DOHH2 (cell line): ENCODE results near the gene SLC22A31.

Experiments used
- H3F3A ChIP-seq: fragments of 200-600 bp; sonication (generic), shearing (Covaris generic); 2 replicates; pipeline ENCODE4 v1.6.0; 2016; ENCODE audit warnings: antibody characterized with exemption, mild to moderate bottlenecking; ENCODE audit not compliant: control insufficient read depth, insufficient read depth
- H3K27ac ChIP-seq: fragments of 200-600 bp; sonication (generic); 2 replicates; pipeline ENCODE4 v1.5.1; 2014; ENCODE audit warnings: low read depth, mild to moderate bottlenecking, low read length, moderate library complexity
- H3K27me3 ChIP-seq: fragments of 200-600 bp; sonication (generic); 2 replicates; pipeline ENCODE4 v1.6.1; 2014; ENCODE audit warnings: mild to moderate bottlenecking, low read length, mixed read lengths; ENCODE audit not compliant: control insufficient read depth
- H3K36me3 ChIP-seq: fragments of 200-600 bp; sonication (generic); 2 replicates; pipeline ENCODE4 v1.6.1; 2014; ENCODE audit warnings: mild to moderate bottlenecking, low read length, moderate library complexity, mixed read lengths; ENCODE audit not compliant: control insufficient read depth
- H3K4me1 ChIP-seq: fragments of 200-600 bp; sonication (generic); 2 replicates; pipeline ENCODE4 v1.6.1; 2014; ENCODE audit warnings: mild to moderate bottlenecking, low read length, mixed read lengths; ENCODE audit not compliant: control insufficient read depth
- H3K4me2 ChIP-seq: fragments of 200-600 bp; sonication (generic); 2 replicates; pipeline ENCODE4 v1.6.0; 2014; ENCODE audit warnings: mild to moderate bottlenecking, low read length, moderate library complexity
- H3K4me3 ChIP-seq: fragments of 200-600 bp; sonication (generic); 2 replicates; pipeline ENCODE4 v1.5.1; 2014; ENCODE audit warnings: mild to moderate bottlenecking, low read length, mixed read lengths
- H3K79me2 ChIP-seq: fragments of 200-600 bp; sonication (generic); 2 replicates; pipeline ENCODE4 v1.6.1; 2014; ENCODE audit warnings: mild to moderate bottlenecking, low read length, mixed read lengths; ENCODE audit not compliant: control insufficient read depth
- H3K9me2 ChIP-seq: fragments of 200-600 bp; sonication (generic); replicated peaks from 2 replicates; pipeline ENCODE4 v1.6.1; 2014; ENCODE audit warnings: mild to moderate bottlenecking, low read length, mixed read lengths; ENCODE audit not compliant: control insufficient read depth
- H3K9me3 ChIP-seq: fragments of 200-600 bp; sonication (generic); 2 replicates; pipeline ENCODE4 v1.6.1; 2014; ENCODE audit warnings: antibody characterized with exemption, low read length, mixed read lengths; ENCODE audit not compliant: control insufficient read depth, insufficient read depth
- H4K20me1 ChIP-seq: fragments of 200-600 bp; sonication (generic); 2 replicates; pipeline ENCODE4 v1.6.0; 2014; ENCODE audit warnings: low read depth, mild to moderate bottlenecking, antibody characterized with exemption, low read length, moderate library complexity; ENCODE audit not compliant: control insufficient read depth, insufficient read depth
- CTCF ChIP-seq: fragments of 200-600 bp; sonication (generic); IDR thresholded peaks from one replicate; pipeline ENCODE4 v1.5.1; 2014; ENCODE audit warnings: antibody characterized with exemption, mild to moderate bottlenecking, low read depth, low read length; ENCODE audit not compliant: poor library complexity, severe bottlenecking
- EZH2phosphoT487 ChIP-seq: fragments of 200-600 bp; sonication (generic); IDR thresholded peaks from 2 replicates; pipeline ENCODE4 v1.6.1; 2017; ENCODE audit warnings: borderline replicate concordance, mild to moderate bottlenecking, antibody characterized with exemption, low read length, moderate library complexity, mixed read lengths

Gene SLC22A31

GRCh38 chr16:89184677-89184932 lies 15.7 kb downstream of the SLC22A31 start:
- no peak overlapping the region for H3K4me2 ChIP-seq
- H3K4me1 ChIP-seq, result no peaks in the 10 kb centered on the region
- no peak overlapping the region for H3K27ac ChIP-seq
- H4K20me1 ChIP-seq, result no peaks in the 10 kb centered on the region
- peaks cover 12% of the 10 kb centered on the region for H3F3A ChIP-seq
- H3K27me3 ChIP-seq, result no peaks in the 10 kb centered on the region
- no peaks in the 10 kb centered on the region for H3K79me2 ChIP-seq
- TF ChIP-seq CTCF (no peak), EZH2phosphoT487 (no peak)
- no peaks in the 10 kb centered on the region for H3K36me3 ChIP-seq
- H3K9me2 ChIP-seq, result no peaks in the 10 kb centered on the region
- no peak overlapping the region for H3K4me3 ChIP-seq
- H3K9me3 ChIP-seq, result no peaks in the 10 kb centered on the region

- H3K27me3 ChIP-seq, result no peaks in the 10 kb centered on the region
- H3K27ac ChIP-seq, result no peak overlapping the region
- H3K36me3 ChIP-seq, result no peaks in the 10 kb centered on the region
- H3K9me3 ChIP-seq, result no peaks in the 10 kb centered on the region
- no peak overlapping the region for H3K4me3 ChIP-seq
- no peaks in the 10 kb centered on the region for H3K4me1 ChIP-seq
- H3K4me2 ChIP-seq, result no peak overlapping the region
- TF ChIP-seq EZH2phosphoT487 (no peak), CTCF (no peak)
- H3F3A ChIP-seq, result peaks cover 8% of the 10 kb centered on the region
- H3K9me2 ChIP-seq, result no peaks in the 10 kb centered on the region
- no peaks in the 10 kb centered on the region for H4K20me1 ChIP-seq
- no peaks in the 10 kb centered on the region for H3K79me2 ChIP-seq
Observed at GRCh38 chr16:89183975-89184676, 16.2 kb downstream of the SLC22A31 start.

GRCh38 chr16:89183463-89183862 lies 16.9 kb downstream of the SLC22A31 start:
- H3K27me3 ChIP-seq, result no peaks in the 10 kb centered on the region
- H3F3A ChIP-seq, result peaks cover 8% of the 10 kb centered on the region
- no peaks in the 10 kb centered on the region for H3K9me3 ChIP-seq
- H3K9me2 ChIP-seq, result no peaks in the 10 kb centered on the region
- no peaks in the 10 kb centered on the region for H3K79me2 ChIP-seq
- H3K4me3 ChIP-seq, result no peak overlapping the region
- no peaks in the 10 kb centered on the region for H3K36me3 ChIP-seq
- H3K4me2 ChIP-seq, result no peak overlapping the region
- H3K4me1 ChIP-seq, result no peaks in the 10 kb centered on the region
- H3K27ac ChIP-seq, result no peak overlapping the region
- no peak for TF ChIP-seq EZH2phosphoT487
- no peak for TF ChIP-seq CTCF
- no peaks in the 10 kb centered on the region for H4K20me1 ChIP-seq
